ENCODE measurements around the gene NUF2. TPM values are rescaled to one million over a fixed set of nuclear protein-coding genes. Genes with fewer than 3 reads are reported as not detected.
"Not testable (repeated sequence)": the region's sequence is repeated elsewhere in the genome, so short reads cannot be mapped to it uniquely, and the experiment has no call there.

The NUF2 gene
- total and polyA plus RNA-seq, 2 of the 8 experiments (the other 6 are each of a cell fraction or from before 2014, with no cell fraction given) = 12.1 to 28.3 TPM

DNA sequence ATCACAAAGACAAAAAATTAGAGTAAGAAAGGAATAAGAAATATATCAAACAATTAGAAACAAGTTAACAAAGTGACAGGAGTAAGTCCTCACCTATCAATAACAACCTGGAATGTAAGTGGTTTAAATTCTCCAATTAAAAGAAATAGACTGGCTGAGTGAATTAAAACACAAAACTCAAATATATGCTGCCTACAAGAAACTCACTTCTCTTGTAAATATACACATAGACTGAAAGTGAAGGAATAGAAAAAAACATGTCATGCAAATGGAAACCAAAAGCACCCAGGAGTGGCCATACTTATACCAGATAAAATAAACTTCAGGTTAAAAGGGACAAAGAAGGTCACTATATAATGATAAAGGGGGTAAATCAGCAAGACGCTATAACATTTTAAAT is 43.2 kb upstream of the NUF2 start (continued):
- no peak for TF ChIP-seq JUN (IDR thresholded peaks at IDR 0.05; ENCODE audit: low read depth, low read length)
- TF ChIP-seq CTBP2 (IDR thresholded peaks at IDR 0.05; ENCODE audit: borderline replicate concordance, insufficient read depth, insufficient read length, low read length) = no peak

DNA sequence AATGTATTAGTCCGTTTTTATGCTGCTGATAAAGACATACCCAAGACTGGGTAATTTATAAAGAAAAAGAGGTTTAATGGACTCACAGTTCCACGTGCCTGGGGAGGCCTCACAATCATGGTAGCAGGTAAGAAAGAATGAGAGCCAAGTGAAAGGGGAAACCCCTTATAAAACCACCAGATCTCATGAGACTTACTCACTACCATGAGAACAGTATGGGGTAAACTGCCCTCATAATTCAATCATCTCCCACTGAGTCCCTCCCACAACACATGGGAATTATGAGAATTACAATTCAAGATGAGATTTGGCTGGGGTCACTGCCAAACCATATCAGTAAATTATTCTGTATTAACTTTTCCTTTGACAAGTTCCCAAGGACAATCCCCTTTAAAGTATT is 36.9 kb upstream of the NUF2 start:
- H3K36me3 ChIP-seq (ENCODE audit: control insufficient read depth in 2 of 4, insufficient read depth in 4 of 4, low read length in 3 of 4); H4K91ac ChIP-seq (replicated peaks; ENCODE audit: insufficient read length, low read length); H2BK15ac ChIP-seq (ENCODE audit: low read length); H3K4me2 ChIP-seq (ENCODE audit: insufficient read depth in 1 of 2, low read depth in 2 of 2, low read length in 2 of 2); H3K4me1 ChIP-seq (replicated peaks in 1 of 4; ENCODE audit: control insufficient read depth in 3 of 4, insufficient read depth in 4 of 4, low read length in 3 of 4); H4K8ac ChIP-seq (ENCODE audit: extremely low read depth, insufficient read depth, low read length); H2BK12ac ChIP-seq (ENCODE audit: low read depth, low read length); FAIRE-seq; H2BK5ac ChIP-seq (ENCODE audit: low read depth, low read length); H2AFZ ChIP-seq (ENCODE audit: low read length); H2BK120ac ChIP-seq (replicated peaks; ENCODE audit: low read depth, low read length); H4K20me1 ChIP-seq (replicated peaks in 1 of 2; ENCODE audit: control insufficient read depth in 1 of 2, insufficient read depth in 2 of 2, low read length in 2 of 2); H3K14ac ChIP-seq (ENCODE audit: insufficient read length); H4K5ac ChIP-seq (ENCODE audit: insufficient read length, low read depth, low read length); H3K9ac ChIP-seq (replicated peaks in 1 of 4; ENCODE audit: extremely low read depth in 1 of 4, low read depth in 3 of 4, low read length in 3 of 4); H2AK5ac ChIP-seq (ENCODE audit: low read depth, low read length); H3K56ac ChIP-seq (replicated peaks; ENCODE audit: insufficient read length, low read depth, low read length); H3K23ac ChIP-seq (ENCODE audit: insufficient read length); H3K27me3 ChIP-seq (replicated peaks in 1 of 4; ENCODE audit: control insufficient read depth in 3 of 4, extremely low read depth in 1 of 4, insufficient read depth in 3 of 4, low read length in 3 of 4); H3K4me3 ChIP-seq (ENCODE audit: extremely low read depth in 1 of 4, insufficient read depth in 2 of 4, low read depth in 3 of 4, low read length in 4 of 4); H3K4ac ChIP-seq (replicated peaks; ENCODE audit: insufficient read length, low read depth, low read length); H3K79me2 ChIP-seq (ENCODE audit: control insufficient read depth in 1 of 2, insufficient read depth in 2 of 2, low read length in 2 of 2); H3K27ac ChIP-seq (ENCODE audit: low read depth, low read length); H3K79me1 ChIP-seq (ENCODE audit: low read depth, low read length); H3K23me2 ChIP-seq (ENCODE audit: low read depth, low read length); H3K9me3 ChIP-seq (ENCODE audit: insufficient read depth in 2 of 2, low read depth in 1 of 2, low read length in 1 of 2); POLR2A ChIA-PET (ENCODE audit: partially characterized antibody); DNase-seq (ENCODE audit: low read depth in 1 of 2, low spot score in 2 of 2); H3K18ac ChIP-seq (ENCODE audit: extremely low read depth, low read length); H2BK20ac ChIP-seq (ENCODE audit: low read length): not testable (repeated sequence)
- CTCF ChIA-PET (ENCODE audit: partially characterized antibody) = interaction anchor here (0.9 kb wide), 1 partner anchor 110 kb away, joined by 3 read pairs; no protein-coding TSS in a partner anchor
- 89% methylated on average over 2 of the region's 2 CpGs; no CpG with 5 or more reads in 1 of the 2 experiments for WGBS, 2 experiments (ENCODE audit: extremely low coverage in 1 of 2, insufficient coverage in 1 of 2, insufficient read length in 1 of 2, insufficient replicate concordance in 2 of 2, low coverage in 1 of 2, low lambda C conversion rate in 2 of 2, missing lambda C conversion rate in 1 of 2)

All from H1 (cell line).